HG03175 (cell line): ENCODE data around the gene NUP37.

Source experiments
- ATAC-seq: cut with Tn5 transposase; IDR thresholded peaks from one replicate; pipeline ENCODE4 v1.9.1; 2021; ENCODE audit warnings: mild to moderate bottlenecking, moderate library complexity; ENCODE audit not compliant: unreplicated experiment

Gene NUP37

DNA sequence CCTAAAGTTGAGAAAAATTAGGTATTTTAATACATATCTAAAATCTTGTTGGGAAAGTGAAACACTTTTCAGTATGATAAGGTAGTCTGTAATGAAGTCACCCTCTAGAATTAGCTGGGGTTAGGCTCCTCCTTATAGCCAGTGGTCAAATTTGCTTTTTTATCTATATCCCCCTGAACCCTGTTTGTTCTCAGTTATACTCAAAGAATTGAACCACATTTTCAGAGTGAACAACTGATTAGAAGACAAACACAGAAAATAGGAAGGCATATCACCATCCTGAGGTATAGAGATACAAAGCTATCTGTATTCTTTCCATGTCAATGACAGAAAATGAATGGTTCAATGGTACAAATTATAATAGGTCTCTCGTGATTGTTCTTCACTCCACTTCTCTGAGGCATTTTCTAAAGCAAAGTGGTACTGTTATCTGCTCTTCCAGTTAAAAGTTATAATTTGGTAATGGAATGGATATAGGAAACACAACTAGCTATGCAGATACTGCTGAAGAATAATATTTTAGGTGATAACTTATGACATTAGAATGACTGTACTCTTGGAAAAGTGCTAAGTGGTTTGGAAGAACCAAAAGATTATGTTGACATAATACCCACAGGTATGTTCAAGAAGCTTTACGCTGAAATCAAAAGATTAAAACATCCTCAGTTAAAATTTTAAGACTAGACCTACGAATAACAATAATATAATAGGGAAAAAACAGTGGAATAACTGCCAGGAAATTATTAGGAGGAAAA lies 85.7 kb downstream of the NUP37 start:
- no peak for ATAC-seq

DNA sequence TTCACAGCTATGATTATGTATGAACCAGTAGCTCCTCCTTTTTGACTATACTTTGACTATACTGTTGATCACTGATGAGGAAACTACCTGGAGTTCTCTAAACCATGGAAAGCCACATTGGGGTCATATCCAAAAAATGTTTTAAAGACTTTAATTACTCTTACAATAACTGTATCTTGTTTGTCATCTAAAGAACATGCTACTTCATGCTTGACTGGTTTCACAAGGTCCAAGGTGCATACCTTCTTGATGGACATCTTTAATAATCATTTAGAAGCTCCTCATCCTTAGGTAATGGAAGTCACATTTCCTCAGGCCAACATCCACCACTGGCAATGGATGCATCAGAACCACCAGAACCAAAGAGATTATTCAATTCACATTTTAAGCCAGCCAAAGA lies 88.1 kb downstream of the NUP37 start:
- ATAC-seq: no peak

DNA sequence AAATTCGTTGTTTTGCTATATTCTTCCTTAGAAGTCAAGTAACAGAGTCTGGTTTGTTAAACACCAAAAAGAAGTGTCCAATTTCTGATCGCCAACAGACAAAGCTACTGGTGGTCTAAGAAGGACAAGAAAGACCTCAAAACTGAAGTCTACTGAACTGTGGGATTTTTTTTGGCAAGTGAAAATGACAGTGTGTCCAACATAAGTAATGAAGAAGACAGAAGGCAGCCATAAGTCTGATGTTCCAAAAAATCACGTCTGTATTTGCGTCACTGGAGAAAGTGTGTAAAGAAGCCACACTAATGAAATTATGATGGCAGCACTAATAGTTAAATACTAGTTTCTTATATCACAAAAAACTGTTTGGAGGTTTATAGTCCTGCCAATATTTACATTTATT lies 90.8 kb downstream of the NUP37 start:
- ATAC-seq: no peak

- ATAC-seq: no peak
Measured at GRCh38 chr12:102026728-102027127, 93.2 kb downstream of the NUP37 start.

GRCh38 chr12:102024765-102025164 lies 95.1 kb downstream of the NUP37 start:
- ATAC-seq: no peak

DNA sequence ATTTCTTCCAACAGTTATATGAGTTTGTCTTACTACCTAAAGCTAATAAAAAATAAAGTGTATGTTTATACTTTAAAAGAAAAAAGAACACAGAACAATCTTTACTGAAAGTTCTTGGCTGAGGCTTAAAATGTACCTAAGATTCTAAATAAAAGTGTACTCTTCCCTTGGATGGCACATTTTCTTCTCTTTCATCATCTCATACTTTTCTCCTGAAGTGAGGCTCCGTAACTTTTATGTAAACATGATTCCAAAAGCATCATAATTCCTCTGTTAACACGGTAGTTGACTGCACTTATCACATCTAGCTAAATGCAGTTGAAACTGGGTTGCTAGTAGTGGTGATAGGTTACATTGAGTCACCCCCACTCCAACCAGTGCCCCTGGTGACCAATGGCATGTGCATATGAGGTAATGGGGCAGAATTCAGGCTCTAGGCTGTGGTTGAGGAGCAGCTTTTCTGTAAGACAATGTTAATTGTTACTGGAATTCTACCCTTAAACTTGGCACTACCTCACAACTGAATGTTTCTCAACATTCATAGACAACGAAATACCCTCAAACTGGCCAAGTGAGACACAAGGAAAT lies 96.5 kb downstream of the NUP37 start:
- ATAC-seq: no peak
